PFSK-1 (cell line): ENCODE results near the gene MYO1D.

Experiments
- FOXP2 ChIP-seq: optimal IDR thresholded peaks from 2 replicates; pipeline ENCODE3; 2011; ENCODE audit warnings: borderline replicate concordance, control low read depth, inconsistent platforms; ENCODE audit not compliant: insufficient read depth; ENCODE audit errors: extremely low read length, extremely low read depth
- POLR2AphosphoS5 ChIP-seq: IDR thresholded peaks from 2 replicates; pipeline ENCODE4 v1.6.1; 2012; ENCODE audit warnings: low read depth, mild to moderate bottlenecking, control low read depth, low read length, moderate library complexity
- TF ChIP-seq, protein P1 (sequence below), 2 experiments: IDR thresholded peaks; 2 replicates each; pipeline versions ENCODE4 v1.6.1 to v1.8.0; 2011 to 2012; ENCODE audit warnings: low read depth in 2 of 2, low read length in 2 of 2, control low read depth in 1 of 2, inconsistent platforms in 1 of 2, mild to moderate bottlenecking in 1 of 2, moderate library complexity in 1 of 2; ENCODE audit not compliant: insufficient read depth in 1 of 2

DNA sequence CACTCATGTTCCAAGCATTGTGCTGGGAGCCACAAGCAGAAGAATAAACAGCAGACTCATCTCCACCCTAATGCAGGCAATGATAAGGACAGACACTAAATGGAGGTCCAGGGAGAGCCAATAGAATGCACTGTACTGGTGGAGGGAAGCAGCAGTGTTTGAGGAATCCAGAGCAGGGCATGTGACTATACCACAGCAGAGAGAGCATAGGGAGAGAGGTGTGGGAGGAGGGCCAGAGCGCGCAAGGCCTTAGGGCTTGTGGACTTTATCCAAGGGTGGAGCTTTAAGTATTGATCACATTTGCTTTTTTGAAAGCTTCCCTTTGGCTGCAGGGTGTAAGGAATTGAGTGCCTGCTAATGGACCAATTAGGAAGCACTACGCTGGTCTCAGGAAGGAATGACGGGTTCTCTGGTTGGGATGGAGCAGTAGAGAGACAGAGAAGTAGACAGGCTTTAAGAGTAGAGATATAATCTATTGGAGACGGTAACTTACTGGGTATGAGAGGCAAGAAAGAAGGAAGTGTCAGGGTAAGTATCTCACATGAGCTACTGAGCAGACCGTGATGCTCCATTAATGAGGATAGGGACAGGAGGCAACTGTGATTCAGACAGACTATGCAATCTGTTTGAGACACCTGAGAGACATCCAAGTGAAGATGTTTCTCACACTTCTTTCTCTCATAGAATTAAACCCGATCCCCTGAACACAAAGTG lies 82.2 kb downstream of the MYO1D start:
- TF ChIP-seq POLR2AphosphoS5 (no peak), FOXP2 (no peak)
- TF ChIP-seq, protein P1, sequence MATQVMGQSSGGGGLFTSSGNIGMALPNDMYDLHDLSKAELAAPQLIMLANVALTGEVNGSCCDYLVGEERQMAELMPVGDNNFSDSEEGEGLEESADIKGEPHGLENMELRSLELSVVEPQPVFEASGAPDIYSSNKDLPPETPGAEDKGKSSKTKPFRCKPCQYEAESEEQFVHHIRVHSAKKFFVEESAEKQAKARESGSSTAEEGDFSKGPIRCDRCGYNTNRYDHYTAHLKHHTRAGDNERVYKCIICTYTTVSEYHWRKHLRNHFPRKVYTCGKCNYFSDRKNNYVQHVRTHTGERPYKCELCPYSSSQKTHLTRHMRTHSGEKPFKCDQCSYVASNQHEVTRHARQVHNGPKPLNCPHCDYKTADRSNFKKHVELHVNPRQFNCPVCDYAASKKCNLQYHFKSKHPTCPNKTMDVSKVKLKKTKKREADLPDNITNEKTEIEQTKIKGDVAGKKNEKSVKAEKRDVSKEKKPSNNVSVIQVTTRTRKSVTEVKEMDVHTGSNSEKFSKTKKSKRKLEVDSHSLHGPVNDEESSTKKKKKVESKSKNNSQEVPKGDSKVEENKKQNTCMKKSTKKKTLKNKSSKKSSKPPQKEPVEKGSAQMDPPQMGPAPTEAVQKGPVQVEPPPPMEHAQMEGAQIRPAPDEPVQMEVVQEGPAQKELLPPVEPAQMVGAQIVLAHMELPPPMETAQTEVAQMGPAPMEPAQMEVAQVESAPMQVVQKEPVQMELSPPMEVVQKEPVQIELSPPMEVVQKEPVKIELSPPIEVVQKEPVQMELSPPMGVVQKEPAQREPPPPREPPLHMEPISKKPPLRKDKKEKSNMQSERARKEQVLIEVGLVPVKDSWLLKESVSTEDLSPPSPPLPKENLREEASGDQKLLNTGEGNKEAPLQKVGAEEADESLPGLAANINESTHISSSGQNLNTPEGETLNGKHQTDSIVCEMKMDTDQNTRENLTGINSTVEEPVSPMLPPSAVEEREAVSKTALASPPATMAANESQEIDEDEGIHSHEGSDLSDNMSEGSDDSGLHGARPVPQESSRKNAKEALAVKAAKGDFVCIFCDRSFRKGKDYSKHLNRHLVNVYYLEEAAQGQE (IDR thresholded peaks at IDR 0.05; ENCODE audit: insufficient read depth in 1 of 2, low read depth in 2 of 2, low read length in 2 of 2) = no peak
